Hindlimb muscle (tissue), 1 donor: Measurements from ENCODE around the gene LTB4R. TPM values are rescaled to one million over a fixed set of nuclear protein-coding genes. Genes with fewer than 3 reads are reported as not detected.
"Not testable (repeated sequence)": the region's sequence is repeated elsewhere in the genome, so short reads cannot be mapped to it uniquely, and the experiment has no call there.

ENCODE experiments used
- DNase-seq: peaks from one replicate; pipeline ENCODE4 v3.0.0-alpha.2; 2013
- polyA plus RNA-seq: library from polyadenylated mRNA; unstranded; fragments of 120-200 nt; gene quantifications from one replicate; pipeline ENCODE4 v1.2.1, GENCODE V29; 2013; ENCODE audit not compliant: insufficient read length

The LTB4R gene
- polyA plus RNA-seq, 1 donor = 3.5 TPM

DNA sequence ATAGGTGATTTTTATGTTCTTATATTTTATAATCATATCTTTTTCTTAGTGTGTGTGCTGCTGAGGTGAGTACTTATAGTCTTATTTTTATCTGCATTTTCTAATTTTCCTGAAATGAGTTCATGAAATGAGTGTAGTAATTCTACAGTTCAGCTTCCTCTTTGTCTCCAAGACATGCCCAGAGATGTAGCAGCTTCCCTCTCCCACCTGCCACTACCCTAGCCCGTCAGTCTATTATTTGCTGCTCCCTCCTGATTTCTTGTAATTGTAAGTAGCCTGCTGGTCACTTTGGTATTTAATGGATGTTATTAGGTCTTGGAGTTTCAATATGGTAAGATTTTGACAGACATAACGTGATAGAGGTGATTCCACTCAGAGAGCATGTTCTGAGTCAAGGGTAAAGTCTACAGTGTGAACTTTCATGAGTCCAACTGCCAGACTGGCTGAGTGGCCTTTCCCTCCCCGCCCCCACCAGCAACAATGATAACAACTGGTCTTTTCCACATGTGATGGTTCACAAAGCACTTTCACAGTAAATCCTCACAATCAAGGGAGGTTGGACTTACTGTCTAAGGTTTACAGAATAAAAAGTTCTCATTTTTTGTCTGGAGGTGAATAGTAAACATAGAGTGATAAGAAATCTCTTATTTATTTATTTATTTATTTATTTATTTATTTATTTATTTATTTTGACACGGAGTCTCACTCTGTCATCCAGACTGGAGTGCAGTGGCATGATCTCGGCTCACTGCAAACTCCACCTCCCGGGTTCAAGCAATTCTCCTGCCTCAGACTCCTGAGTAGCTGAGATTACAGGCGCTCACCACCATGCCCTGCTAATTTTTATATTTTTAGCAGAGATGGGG, 32.7 kb downstream of the LTB4R start:
- DNase-seq = no peak

DNA sequence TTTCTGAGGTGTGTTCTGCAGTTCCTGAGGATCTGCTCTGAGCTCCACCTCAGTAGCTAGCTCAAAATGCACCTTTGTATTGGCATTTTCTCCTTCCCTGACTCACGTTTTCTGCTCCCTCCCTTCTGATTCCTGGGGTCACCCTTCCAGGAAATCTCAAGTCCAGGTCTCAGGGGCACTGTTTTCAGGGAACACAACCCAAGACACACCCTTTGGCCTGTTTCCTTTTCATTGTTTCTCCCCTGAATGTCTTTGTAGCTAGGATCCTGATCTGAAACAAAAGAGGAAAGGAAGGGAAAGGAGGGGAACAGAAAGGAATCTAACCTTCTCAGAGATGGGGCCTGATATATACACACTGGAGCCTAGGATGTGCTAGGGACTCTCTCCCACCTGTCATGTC, 35.8 kb downstream of the LTB4R start:
- no peak for DNase-seq

- DNase-seq = no peak
These were observed 36.9 kb downstream of the LTB4R start for GRCh38 chr14:24348186-24348585.

DNA sequence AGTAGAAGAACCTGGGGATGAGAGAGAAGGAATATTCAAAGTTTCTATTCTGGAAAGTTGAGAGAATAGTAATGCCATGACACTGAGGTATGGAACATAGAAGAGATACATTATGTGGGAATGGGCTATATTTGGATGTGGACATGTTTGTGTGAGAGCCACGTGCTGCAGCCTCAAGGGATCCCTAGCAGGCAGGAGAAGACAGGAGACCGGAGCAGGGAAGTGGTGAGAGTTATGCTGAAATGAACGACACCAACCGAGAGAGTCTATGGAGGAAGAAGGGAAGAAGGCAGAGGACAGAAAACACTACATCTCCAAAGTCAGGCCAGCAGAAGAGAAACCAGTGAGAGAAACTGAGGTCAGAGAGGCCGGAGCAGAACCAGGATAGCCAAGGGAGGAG, 38.4 kb downstream of the LTB4R start:
- DNase-seq = no peak

- no peak for DNase-seq
These were observed 40.2 kb downstream of the LTB4R start for GRCh38 chr14:24351517-24351916.

GRCh38 chr14:24353559-24354481, 42.5 kb downstream of the LTB4R start:
- no peak for DNase-seq

DNA sequence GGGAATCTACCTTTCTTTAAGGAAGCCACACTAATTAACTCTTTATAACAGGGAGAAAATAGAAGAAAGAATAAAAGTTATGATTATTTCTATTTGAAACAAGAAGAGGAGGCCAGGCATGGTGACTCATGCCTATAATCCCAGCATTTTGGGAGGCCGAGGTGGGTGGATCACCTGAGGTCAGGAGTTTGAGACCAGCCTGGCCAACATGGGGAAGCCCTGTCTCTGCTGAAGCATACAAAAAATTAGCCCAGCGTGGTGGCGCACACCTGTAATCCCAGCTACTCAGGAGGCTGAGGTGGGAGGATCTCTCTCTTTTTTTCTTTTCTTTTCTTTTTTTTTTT, 43.2 kb downstream of the LTB4R start:
- DNase-seq = not testable (repeated sequence)

DNA sequence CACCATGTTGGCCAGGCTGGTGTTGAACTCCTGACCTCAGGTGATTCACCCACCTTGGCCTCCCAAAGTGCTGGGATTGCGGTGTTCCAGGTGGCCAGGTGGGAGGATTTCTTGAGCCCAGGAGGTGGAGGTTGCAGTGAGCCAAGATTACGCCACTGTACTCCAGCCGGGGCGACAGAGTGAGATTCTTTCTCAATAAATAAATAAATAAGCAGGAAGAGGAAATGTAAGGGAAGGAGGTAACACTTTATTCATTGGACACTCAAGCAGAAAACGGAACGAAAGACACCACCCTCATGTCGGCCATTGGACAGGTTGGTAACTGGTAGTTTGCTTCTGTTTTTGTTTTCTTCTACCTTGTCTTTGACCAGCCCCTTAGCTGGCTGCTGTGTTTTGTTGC, 43.7 kb downstream of the LTB4R start:
- DNase-seq = no peak

- DNase-seq = no peak
These were observed 44.9 kb downstream of the LTB4R start for GRCh38 chr14:24356208-24356607.

GRCh38 chr14:24360281-24360680, 49.0 kb downstream of the LTB4R start:
- DNase-seq = no peak

GRCh38 chr14:24361326-24361725, 50.0 kb downstream of the LTB4R start:
- DNase-seq = no peak

DNA sequence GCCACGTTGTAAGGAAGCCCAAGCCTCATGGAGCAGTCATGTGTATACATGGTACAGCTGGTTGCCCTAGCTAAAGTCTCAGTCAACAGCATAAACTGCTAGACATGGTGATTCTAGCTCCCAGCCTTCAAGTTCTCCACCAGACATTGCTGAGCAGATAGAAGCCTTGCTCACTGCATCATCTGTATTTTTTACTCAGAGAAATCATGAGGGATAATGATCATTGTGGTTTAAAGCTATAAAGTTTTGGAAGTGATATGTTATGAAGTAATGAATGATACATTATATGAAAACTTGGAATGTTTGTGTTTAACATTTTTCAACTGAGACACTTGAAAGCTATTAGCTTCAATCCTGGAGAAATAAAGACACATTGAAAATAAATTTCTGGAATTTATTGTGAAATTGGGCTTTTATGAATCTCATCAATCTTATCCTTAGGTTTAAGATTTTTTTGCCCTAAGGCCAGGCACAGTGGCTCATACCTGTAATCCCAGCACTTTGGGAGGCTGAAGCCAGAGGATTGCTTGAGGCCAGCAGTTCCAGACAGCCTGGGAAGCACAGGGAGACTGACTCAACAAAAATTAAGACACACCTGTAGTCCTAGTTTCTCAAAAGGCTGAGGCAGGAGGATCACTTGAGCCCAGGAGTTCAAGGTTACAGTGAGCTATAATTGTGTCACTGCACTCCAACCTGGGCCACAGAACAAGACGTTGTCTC, 51.1 kb downstream of the LTB4R start:
- no peak for DNase-seq

DNA sequence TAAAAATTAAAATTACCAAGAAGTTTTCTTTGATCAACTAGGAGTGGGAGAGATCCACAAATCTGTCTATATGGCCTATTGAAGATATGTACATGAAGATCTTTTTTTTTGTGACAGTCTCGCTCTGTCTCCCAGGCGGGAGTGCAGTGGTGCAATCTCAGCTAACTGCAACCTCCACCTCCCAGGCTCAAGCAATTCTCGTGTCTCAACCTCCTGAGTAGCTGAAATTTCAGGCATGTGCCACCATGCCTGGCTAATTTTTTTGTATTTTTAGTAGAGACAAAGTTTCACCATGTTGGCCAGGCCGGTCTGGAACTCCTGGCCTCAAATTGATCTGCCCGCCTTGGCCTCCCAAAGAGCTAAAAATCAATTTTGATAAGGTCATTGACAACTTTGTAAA, 52.1 kb downstream of the LTB4R start:
- no peak for DNase-seq

DNA sequence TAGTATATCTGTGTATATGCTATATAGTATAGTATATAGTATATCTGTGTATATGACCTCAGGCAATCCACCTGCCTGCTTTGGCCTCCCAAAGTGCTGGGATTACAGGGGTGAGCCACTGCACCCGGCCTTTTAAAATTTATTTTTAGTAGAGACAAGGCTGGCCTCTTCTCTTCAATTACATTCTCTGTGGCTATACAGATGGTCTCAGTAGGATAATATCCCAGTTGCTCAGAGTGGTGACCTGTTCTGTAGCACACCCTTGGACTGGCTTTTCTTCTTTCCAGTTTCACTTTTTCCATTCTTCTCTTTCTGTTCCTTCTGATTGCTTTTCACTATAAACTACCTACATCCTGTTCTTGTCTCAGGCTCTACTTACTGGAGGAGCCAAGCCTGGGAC, 53.5 kb downstream of the LTB4R start:
- DNase-seq = no peak

DNA sequence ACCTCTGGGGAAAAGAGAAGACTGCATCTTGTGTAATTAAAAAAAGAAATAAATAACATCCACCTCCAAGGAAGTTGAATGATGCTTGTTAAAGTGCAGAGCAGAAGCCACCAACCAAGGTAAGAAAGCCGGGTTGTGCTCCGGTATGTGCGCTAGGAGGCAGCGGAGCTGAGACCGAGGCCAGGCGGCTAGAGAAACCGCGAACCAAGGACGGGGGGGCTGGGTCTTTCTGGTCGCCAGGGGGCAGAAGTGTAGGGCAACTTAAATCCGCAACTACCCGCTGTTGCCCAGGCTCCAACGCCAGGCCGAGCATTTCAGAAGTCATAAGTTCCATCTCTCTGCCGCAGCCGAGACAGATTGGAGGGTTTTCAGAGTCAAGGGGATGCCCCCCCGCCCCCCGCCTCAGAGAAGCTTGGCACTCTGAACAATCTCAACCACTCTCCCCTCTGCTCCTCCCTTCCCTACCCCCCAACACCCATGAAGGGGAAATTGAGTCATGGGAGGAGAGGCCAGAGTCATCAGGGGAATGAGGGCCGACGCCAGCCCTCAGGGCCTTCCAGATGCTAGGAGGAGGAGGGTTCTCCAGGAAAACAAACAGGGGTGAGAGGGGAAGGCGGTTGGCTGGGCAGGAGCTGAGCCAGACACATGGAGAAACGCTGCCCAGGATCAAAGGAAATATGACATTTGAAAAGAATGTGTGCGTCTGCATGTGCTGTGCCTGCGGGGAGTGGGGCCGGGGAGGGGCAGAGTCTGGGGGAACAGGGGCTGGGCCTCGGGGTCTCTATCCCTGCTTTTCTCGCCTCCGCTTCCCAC, 54.5 kb downstream of the LTB4R start:
- peak; percentile 89 for DNase-seq

- no peak for DNase-seq
These were observed 55.1 kb downstream of the LTB4R start for GRCh38 chr14:24366413-24366720.

DNA sequence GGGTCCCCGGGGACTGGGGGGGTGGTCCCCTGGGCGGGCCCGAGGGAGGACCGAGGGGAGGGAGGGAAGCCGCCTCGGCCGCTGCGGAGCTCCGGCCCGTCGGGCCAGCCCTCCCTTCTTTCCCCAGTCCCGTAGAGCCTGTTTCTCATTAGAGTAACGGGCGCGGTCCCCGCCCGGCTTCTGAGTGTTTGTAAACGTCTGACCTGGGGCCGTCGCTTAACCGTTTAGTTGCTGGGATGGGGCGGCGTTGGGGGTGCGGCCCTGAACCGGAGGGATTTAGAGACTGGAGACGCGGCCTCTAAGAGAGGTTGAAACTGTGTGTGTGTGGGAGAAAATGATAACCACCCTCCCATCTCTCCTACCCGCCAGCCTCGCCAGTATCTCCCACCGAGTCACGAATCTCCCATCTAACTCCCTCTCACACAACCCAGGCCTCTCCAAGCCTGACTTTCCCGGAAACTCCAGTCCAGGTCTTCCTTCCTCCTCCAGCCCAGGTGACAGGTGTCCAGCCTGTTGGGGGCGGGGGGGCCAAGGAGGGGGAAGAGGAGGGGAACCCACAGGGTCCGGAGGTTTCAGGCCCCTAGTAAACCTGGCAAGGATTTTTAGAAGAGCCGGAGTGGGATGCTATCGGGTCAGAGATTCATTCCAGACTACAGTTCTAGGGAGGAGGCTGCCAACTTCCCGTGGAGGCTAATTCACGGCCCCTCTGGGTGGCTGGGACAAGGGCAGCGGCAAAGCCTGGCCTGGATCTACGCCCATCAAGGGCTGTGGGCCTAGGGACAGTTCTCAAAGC, 55.6 kb downstream of the LTB4R start:
- DNase-seq = peak; percentile 90
